ENCODE measurements around the gene RRP12. TPM values are rescaled to one million over a fixed set of nuclear protein-coding genes. Genes with fewer than 3 reads are reported as not detected.

RRP12 gene
- polyA plus RNA-seq, 1 of the 3 experiments (the other 2 are of a cell fraction), result 46.4 TPM

DNA sequence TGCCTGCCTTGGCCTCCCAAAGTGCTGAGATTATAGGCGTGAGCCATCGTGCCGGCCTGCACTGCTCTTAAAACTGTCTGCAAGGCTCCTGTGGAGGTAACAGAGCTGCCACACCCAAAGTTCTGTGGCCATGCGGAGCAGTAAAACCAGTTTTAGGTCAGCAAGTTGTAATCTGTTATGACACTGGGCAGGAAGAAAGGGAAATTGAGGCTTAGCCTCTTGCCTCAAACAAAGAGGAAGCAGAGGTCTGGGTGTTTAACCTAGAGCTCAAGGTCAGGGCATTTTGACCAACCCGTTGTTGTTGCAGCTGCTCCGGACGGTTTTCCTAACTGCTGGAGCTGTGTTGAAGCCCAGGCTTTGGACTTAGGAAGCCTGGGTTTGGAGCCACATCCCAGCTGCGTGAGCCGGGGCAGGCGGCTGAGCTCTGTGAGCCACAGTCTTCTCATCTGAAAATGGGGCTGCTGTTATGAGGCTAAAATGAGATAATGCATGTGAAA, 7.4 kb upstream of the RRP12 start:
- no peaks in the 10 kb centered on the region for H3K9me2 ChIP-seq
- POLR2A ChIA-PET, result no interaction called here
- no peak overlapping the region for H3K27ac ChIP-seq (ENCODE audit: low read depth in 2 of 2, low read length in 1 of 2)

More for the DNA sequence above, 7.4 kb upstream of the RRP12 start:
- Histone ChIP-seq H3K4me1 (ENCODE audit: control insufficient read depth in 1 of 2, insufficient read depth in 2 of 2, low read depth in 1 of 2, low read length in 1 of 2) (peaks cover 0 to 4% of the 10 kb centered on the region in 2 experiments; a peak in 1 of 4 replicates), H3K9ac (no peak overlapping the region), H3K79me2 (ENCODE audit: insufficient read depth) (no peaks in the 10 kb centered on the region), H4K20me1 (ENCODE audit: insufficient read depth) (no peaks in the 10 kb centered on the region), H3K9me3 (no peaks in the 10 kb centered on the region), H2AFZ (ENCODE audit: low read depth) (no peak overlapping the region), H3K27me3 (ENCODE audit: insufficient read depth) (no peaks in the 10 kb centered on the region), H3K36me3 (replicated peaks in 1 of 2; ENCODE audit: control insufficient read depth in 1 of 2, insufficient read depth in 2 of 2, low read length in 1 of 2) (no peaks in the 10 kb centered on the region), H3F3A (replicated peaks; ENCODE audit: insufficient read depth) (peaks cover 7% of the 10 kb centered on the region), H3K4me3 (ENCODE audit: low read depth in 2 of 2, low read length in 1 of 2) (no peak overlapping the region), H3K4me2 (no peak overlapping the region)
- no peak for TF ChIP-seq NRF1 (IDR thresholded peaks at IDR 0.05; ENCODE audit: low read depth, low read length)
- TF ChIP-seq, protein P1, sequence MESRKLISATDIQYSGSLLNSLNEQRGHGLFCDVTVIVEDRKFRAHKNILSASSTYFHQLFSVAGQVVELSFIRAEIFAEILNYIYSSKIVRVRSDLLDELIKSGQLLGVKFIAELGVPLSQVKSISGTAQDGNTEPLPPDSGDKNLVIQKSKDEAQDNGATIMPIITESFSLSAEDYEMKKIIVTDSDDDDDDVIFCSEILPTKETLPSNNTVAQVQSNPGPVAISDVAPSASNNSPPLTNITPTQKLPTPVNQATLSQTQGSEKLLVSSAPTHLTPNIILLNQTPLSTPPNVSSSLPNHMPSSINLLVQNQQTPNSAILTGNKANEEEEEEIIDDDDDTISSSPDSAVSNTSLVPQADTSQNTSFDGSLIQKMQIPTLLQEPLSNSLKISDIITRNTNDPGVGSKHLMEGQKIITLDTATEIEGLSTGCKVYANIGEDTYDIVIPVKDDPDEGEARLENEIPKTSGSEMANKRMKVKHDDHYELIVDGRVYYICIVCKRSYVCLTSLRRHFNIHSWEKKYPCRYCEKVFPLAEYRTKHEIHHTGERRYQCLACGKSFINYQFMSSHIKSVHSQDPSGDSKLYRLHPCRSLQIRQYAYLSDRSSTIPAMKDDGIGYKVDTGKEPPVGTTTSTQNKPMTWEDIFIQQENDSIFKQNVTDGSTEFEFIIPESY (IDR thresholded peaks at IDR 0.05; ENCODE audit: borderline replicate concordance, low read depth), result no peak
- no peak for TF ChIP-seq NFIC (IDR thresholded peaks at IDR 0.05; ENCODE audit: borderline replicate concordance)
- TF ChIP-seq RFX5 (IDR thresholded peaks at IDR 0.05; ENCODE audit: low read length), result no peak
- TF ChIP-seq RAD21 (IDR thresholded peaks at IDR 0.05; ENCODE audit: low read length), result no peak
- TF ChIP-seq, protein P2, sequence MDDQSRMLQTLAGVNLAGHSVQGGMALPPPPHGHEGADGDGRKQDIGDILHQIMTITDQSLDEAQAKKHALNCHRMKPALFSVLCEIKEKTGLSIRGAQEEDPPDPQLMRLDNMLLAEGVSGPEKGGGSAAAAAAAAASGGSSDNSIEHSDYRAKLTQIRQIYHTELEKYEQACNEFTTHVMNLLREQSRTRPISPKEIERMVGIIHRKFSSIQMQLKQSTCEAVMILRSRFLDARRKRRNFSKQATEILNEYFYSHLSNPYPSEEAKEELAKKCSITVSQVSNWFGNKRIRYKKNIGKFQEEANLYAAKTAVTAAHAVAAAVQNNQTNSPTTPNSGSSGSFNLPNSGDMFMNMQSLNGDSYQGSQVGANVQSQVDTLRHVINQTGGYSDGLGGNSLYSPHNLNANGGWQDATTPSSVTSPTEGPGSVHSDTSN (IDR thresholded peaks at IDR 0.05), result no peak
- TF ChIP-seq MXI1 (IDR thresholded peaks at IDR 0.05; ENCODE audit: low read depth, low read length), result no peak
- TF ChIP-seq ELF1 (IDR thresholded peaks at IDR 0.05), result no peak
- TF ChIP-seq EP300 (IDR thresholded peaks at IDR 0.05; ENCODE audit: borderline replicate concordance in 1 of 2, low read depth in 1 of 2, low read length in 1 of 2), result no peak
- TF ChIP-seq TEAD4 (IDR thresholded peaks at IDR 0.05; ENCODE audit: borderline replicate concordance, insufficient read depth), result no peak
- TF ChIP-seq TAF1 (IDR thresholded peaks at IDR 0.05; ENCODE audit: borderline replicate concordance, low read depth, low read length), result no peak
- TF ChIP-seq, protein P3, sequence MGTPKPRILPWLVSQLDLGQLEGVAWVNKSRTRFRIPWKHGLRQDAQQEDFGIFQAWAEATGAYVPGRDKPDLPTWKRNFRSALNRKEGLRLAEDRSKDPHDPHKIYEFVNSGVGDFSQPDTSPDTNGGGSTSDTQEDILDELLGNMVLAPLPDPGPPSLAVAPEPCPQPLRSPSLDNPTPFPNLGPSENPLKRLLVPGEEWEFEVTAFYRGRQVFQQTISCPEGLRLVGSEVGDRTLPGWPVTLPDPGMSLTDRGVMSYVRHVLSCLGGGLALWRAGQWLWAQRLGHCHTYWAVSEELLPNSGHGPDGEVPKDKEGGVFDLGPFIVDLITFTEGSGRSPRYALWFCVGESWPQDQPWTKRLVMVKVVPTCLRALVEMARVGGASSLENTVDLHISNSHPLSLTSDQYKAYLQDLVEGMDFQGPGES (IDR thresholded peaks at IDR 0.05; ENCODE audit: low read depth, low read length), result no peak
- TF ChIP-seq SIN3A (IDR thresholded peaks at IDR 0.05; ENCODE audit: borderline replicate concordance, low read depth, low read length), result no peak
- TF ChIP-seq, protein P4, sequence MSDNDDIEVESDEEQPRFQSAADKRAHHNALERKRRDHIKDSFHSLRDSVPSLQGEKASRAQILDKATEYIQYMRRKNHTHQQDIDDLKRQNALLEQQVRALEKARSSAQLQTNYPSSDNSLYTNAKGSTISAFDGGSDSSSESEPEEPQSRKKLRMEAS (IDR thresholded peaks at IDR 0.05; ENCODE audit: low read depth), result no peak
- TF ChIP-seq, protein P5, sequence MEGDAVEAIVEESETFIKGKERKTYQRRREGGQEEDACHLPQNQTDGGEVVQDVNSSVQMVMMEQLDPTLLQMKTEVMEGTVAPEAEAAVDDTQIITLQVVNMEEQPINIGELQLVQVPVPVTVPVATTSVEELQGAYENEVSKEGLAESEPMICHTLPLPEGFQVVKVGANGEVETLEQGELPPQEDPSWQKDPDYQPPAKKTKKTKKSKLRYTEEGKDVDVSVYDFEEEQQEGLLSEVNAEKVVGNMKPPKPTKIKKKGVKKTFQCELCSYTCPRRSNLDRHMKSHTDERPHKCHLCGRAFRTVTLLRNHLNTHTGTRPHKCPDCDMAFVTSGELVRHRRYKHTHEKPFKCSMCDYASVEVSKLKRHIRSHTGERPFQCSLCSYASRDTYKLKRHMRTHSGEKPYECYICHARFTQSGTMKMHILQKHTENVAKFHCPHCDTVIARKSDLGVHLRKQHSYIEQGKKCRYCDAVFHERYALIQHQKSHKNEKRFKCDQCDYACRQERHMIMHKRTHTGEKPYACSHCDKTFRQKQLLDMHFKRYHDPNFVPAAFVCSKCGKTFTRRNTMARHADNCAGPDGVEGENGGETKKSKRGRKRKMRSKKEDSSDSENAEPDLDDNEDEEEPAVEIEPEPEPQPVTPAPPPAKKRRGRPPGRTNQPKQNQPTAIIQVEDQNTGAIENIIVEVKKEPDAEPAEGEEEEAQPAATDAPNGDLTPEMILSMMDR (IDR thresholded peaks at IDR 0.05), result no peak
- TF ChIP-seq, protein P6, sequence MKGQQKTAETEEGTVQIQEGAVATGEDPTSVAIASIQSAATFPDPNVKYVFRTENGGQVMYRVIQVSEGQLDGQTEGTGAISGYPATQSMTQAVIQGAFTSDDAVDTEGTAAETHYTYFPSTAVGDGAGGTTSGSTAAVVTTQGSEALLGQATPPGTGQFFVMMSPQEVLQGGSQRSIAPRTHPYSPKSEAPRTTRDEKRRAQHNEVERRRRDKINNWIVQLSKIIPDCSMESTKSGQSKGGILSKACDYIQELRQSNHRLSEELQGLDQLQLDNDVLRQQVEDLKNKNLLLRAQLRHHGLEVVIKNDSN (IDR thresholded peaks at IDR 0.05; ENCODE audit: borderline replicate concordance, low read depth), result no peak
- TF ChIP-seq, protein P7, sequence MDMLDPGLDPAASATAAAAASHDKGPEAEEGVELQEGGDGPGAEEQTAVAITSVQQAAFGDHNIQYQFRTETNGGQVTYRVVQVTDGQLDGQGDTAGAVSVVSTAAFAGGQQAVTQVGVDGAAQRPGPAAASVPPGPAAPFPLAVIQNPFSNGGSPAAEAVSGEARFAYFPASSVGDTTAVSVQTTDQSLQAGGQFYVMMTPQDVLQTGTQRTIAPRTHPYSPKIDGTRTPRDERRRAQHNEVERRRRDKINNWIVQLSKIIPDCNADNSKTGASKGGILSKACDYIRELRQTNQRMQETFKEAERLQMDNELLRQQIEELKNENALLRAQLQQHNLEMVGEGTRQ (IDR thresholded peaks at IDR 0.05; ENCODE audit: borderline replicate concordance, low read depth, low read length), result no peak
- no peak for TF ChIP-seq CHD2 (IDR thresholded peaks at IDR 0.05; ENCODE audit: low read length, partially characterized antibody)
- TF ChIP-seq, protein P8, sequence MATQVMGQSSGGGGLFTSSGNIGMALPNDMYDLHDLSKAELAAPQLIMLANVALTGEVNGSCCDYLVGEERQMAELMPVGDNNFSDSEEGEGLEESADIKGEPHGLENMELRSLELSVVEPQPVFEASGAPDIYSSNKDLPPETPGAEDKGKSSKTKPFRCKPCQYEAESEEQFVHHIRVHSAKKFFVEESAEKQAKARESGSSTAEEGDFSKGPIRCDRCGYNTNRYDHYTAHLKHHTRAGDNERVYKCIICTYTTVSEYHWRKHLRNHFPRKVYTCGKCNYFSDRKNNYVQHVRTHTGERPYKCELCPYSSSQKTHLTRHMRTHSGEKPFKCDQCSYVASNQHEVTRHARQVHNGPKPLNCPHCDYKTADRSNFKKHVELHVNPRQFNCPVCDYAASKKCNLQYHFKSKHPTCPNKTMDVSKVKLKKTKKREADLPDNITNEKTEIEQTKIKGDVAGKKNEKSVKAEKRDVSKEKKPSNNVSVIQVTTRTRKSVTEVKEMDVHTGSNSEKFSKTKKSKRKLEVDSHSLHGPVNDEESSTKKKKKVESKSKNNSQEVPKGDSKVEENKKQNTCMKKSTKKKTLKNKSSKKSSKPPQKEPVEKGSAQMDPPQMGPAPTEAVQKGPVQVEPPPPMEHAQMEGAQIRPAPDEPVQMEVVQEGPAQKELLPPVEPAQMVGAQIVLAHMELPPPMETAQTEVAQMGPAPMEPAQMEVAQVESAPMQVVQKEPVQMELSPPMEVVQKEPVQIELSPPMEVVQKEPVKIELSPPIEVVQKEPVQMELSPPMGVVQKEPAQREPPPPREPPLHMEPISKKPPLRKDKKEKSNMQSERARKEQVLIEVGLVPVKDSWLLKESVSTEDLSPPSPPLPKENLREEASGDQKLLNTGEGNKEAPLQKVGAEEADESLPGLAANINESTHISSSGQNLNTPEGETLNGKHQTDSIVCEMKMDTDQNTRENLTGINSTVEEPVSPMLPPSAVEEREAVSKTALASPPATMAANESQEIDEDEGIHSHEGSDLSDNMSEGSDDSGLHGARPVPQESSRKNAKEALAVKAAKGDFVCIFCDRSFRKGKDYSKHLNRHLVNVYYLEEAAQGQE (IDR thresholded peaks at IDR 0.05; ENCODE audit: low read depth, low read length), result no peak
- TF ChIP-seq GABPA (IDR thresholded peaks at IDR 0.05; ENCODE audit: low read depth), result no peak
- DNase-seq, result no peak
- CTCF ChIA-PET, result interaction anchor here (1.0 to 2.9 kb wide), 10 partner anchors 8 to 87 kb away, joined by 3 to 35 read pairs (median 4); partner anchors contain the start of genes EXOSC1 and ZDHHC16
- 97% methylated on average over 10 of the region's 10 CpGs for WGBS (ENCODE audit: low lambda C conversion rate)
